GM12872 (cell line): ENCODE data around the gene LYRM1.

Source experiments
- TF ChIP-seq, protein P1 (sequence below): IDR thresholded peaks from 3 replicates; pipeline ENCODE4 v1.5.1; 2011; ENCODE audit warnings: low read depth, mild to moderate bottlenecking, low read length, moderate library complexity; ENCODE audit not compliant: insufficient read depth

The LYRM1 gene, protein sequence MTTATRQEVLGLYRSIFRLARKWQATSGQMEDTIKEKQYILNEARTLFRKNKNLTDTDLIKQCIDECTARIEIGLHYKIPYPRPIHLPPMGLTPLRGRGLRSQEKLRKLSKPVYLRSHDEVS

GRCh38 chr16:20900299-20901067, at the start of gene LYRM1, which contains the start of gene DCUN1D3:
Gene LYRM1 (plus strand): TSS chr16:20900771. CDS start chr16:20915556, 14,785 bp downstream.
Gene DCUN1D3 (minus strand): TSS chr16:20900358. CDS start chr16:20862538, 37,820 bp downstream.
- TF ChIP-seq, protein P1, sequence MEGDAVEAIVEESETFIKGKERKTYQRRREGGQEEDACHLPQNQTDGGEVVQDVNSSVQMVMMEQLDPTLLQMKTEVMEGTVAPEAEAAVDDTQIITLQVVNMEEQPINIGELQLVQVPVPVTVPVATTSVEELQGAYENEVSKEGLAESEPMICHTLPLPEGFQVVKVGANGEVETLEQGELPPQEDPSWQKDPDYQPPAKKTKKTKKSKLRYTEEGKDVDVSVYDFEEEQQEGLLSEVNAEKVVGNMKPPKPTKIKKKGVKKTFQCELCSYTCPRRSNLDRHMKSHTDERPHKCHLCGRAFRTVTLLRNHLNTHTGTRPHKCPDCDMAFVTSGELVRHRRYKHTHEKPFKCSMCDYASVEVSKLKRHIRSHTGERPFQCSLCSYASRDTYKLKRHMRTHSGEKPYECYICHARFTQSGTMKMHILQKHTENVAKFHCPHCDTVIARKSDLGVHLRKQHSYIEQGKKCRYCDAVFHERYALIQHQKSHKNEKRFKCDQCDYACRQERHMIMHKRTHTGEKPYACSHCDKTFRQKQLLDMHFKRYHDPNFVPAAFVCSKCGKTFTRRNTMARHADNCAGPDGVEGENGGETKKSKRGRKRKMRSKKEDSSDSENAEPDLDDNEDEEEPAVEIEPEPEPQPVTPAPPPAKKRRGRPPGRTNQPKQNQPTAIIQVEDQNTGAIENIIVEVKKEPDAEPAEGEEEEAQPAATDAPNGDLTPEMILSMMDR = no peak

DNA sequence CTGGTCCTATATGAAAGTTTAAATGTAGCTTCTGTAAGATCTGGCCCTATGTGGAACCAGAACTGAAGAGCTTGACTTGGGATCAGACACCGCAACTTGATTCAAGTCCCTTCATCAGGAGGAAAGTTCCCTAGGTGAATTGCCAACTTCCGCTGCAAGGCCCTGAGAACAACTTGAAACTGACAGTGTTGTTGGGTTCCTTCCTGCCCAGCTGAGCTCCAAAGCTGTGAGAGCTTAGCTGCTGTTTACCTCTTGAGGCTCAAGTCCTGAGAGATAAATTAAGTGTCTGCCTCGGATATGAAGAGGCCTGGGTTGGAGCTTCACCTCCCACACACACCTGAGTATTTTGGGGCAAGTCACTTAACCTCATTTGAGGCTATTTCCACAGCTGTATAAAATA, 49.6 kb upstream of the LYRM1 start:
- TF ChIP-seq, protein P1 = no peak

DNA sequence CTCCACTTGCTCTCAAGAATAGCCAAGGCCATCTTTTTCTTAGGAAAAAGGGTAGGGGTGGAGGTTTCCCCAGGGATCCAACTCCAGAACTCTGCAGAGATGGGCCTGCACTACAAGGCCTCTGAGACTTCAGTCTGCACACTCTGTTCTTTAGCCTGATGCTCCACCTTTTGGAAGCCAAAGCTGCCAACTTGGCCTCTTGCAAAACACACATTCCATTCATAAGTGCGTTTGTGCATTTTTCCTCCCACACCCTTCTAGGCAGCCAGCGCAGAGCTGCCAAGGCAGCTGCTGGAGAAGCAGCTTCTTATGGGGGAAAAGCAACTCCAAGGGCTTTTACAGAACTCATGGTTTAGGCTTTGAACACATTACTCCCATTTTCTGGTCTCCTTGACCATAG, 49.0 kb upstream of the LYRM1 start:
- TF ChIP-seq, protein P1 = no peak

DNA sequence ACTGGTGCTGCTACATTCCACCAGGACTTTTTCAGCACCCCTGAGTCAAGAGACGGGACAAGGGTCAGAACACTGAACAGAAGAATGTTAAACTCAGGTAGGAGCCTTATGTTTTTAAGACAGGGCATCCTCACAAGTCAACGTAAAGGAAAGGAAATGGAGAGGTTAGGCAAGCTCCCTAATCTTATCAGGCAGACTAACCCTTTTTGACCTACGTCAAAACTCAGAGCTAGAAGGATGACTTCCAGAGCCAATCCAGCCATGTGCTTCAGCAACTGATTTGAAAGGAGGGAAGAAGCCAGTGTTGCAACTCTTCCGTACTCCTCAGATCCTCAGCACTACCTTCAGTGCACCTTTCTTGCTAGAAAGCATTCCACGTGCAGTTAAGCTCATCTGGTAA, 47.4 kb upstream of the LYRM1 start:
- TF ChIP-seq, protein P1 = no peak

DNA sequence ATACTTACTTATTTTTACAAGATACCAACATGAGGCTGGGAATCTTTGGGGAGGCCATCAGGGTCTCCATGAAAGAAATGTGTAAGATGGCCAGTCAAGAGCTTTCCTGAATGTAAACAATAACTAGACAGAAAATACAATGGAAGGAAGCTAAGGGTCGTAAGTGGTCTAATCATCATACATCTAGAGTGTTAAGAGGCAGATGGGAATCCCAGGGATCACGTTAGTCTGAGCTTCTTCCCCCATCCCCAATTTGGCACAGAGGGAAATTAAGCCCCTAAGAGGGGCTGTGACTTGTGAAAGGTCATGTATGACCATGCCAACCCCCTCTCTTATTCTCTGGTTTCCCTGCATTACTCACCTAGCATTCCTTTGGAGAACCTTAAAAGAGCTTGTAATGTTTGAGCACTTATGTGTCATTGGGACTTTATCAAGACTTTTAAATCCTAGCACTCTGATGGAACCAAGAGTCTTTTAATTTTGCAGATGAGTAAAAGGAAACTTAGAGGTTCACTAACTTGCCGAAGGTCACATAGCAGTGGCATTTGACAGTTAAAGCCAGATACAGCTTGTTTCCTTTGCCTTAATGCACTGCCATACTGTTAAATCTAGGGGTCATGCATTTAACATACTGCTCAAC, 46.5 kb upstream of the LYRM1 start:
- TF ChIP-seq, protein P1 = no peak

GRCh38 chr16:20854963-20855362, 45.6 kb upstream of the LYRM1 start:
- TF ChIP-seq, protein P1 = no peak

DNA sequence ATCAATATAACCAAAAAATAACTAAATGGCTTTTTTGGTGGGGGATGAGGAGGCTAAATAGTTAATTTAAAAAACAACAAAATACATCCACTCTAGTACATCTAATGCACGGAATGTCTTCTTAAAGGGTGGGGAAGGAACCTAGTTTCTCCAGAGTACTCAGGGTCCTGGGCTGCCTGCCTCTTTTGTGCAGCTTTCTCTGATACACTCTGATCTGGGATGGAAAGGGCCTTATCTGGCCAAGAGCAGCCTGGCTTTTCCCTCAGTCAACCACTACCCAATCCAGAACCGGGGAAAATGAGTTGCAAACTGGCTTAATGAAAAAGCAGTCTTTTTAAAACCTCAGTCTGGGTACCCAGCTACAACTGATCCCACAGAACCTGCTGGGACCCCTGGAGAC, 43.3 kb upstream of the LYRM1 start:
- TF ChIP-seq, protein P1 = no peak
